Astrocyte of the cerebellum (primary cell): Measurements from ENCODE around the gene USP33.
"Not testable (repeated sequence)": the region's sequence is repeated elsewhere in the genome, so short reads cannot be mapped to it uniquely, and the experiment has no call there.

Experiments
- DNase-seq: peaks from one replicate; pipeline ENCODE4 v3.0.0-alpha.2; 2011; ENCODE audit warnings: low read depth
- H3K4me3 ChIP-seq: 2 replicates; pipeline ENCODE4 v1.5.1; 2011; ENCODE audit warnings: mild to moderate bottlenecking, low read depth, low read length, moderate library complexity
- CTCF ChIP-seq: IDR thresholded peaks from 2 replicates; pipeline ENCODE4 v1.5.1; 2012; ENCODE audit warnings: low read length, low read depth, moderate library complexity, mild to moderate bottlenecking; ENCODE audit errors: missing control alignments
- in situ Hi-C: cut with HindIII; loops from 2 replicates; pipeline ENCODE4 v1.10.0; 2017; ENCODE audit warnings: low sequenced_read_pairs

Gene USP33

DNA sequence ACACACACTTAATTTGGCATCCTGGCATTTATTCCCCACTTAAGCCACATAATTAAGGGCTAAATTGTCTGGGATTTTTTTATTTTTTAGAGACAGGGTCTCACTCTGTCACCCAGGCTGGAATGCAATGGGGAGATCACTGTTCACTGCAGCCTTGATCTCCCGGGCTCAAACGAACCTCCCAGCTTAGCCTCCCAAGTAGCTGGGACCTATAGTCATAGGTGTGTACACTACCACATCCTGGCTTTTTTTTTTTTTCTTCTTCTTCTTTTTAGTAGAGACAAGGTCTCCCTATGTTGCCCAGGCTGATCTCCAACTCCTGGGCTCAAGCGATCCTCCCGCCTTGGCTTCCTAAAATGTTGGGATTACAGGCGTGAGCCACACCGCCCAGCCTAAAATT is 101.4 kb downstream of the USP33 start:
- no peak for DNase-seq
- in situ Hi-C loops = no loop called here
- no peak overlapping the region for H3K4me3 ChIP-seq
- no peak for TF ChIP-seq CTCF

DNA sequence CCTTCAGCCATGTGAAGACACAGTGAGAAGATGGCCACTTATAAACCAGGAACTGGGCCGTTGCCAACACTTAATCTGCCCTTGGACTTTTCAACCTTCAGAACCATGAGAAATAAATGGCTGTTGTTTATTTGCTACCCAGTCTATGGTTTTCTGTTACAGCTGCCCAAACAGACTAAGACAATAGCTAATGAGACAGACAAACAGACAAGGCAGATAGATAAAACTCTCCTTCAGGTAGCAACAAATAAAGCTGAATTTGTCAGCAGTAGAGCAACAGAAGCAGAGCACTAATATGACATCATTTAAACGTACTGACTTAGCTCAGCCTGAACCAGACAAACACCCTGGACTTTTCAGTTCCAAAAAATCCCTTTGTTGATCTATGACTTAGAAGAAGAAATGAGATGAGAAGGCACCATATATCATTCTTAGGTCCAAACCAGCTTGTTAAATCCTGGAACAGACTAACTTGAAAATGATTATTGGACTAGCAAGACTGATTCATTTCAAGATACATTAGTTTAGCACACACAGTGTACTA is 104.1 kb downstream of the USP33 start:
- H3K4me3 ChIP-seq = no peak overlapping the region
- DNase-seq = no peak
- TF ChIP-seq CTCF = no peak
- in situ Hi-C loops = no loop called here

DNA sequence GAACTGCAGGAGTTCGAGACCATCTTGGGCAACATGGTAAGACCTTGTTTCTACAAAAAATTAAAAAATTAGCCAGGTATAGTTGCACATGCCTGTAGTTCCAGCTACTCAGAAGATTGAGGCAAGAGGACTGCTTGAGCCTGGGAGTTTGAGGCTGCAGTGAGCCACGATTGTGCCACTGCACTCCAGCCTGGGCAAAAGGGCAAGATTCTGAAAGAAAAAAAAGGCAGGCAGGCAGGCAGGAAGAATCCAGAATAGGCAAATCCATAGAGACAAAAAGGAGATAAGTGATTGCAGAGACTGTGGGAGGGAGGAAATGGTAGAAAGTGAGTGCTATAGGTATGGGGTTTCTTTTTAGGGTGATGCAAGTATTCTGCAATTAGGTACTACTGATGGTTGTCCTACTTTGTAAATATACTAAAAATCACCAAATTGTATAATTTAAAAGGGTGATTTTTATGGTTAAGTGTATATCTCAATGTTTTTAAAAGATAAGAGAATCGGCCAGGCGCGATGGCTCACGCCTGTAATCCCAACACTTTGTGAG is 106.6 kb downstream of the USP33 start:
- in situ Hi-C loops = no loop called here
- DNase-seq = no peak
- H3K4me3 ChIP-seq = no peak overlapping the region
- TF ChIP-seq CTCF = no peak

GRCh38 chr1:77652268-77652667 is 107.4 kb downstream of the USP33 start:
- TF ChIP-seq CTCF = no peak
- no peak for DNase-seq
- in situ Hi-C loops = no loop called here
- no peak overlapping the region for H3K4me3 ChIP-seq

DNA sequence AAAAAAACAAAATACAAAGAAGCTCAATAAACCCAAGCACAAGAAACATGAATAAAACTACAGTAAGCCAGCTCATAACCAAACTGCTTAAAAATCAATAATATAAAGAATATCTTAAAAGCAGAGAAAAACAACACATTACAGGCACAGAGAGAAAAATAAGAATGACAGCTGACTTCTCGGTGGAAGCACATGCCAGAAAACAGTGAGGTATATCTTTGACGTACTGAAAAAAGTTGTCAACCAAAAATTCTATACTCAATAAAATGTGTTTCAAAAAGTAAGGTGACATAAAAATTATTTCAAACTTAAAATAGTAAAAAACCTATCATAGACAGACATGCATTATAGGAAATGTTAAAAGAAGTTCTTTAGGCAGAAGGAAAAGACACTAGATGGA is 110.5 kb downstream of the USP33 start:
- TF ChIP-seq CTCF = no peak
- in situ Hi-C loops = no loop called here
- DNase-seq = no peak
- no peak overlapping the region for H3K4me3 ChIP-seq

GRCh38 chr1:77646224-77646623 is 113.4 kb downstream of the USP33 start:
- DNase-seq, in situ Hi-C loops, H3K4me3 ChIP-seq: not testable (repeated sequence)
